Measurements from ENCODE around the gene BCAS3.

The BCAS3 gene

DNA sequence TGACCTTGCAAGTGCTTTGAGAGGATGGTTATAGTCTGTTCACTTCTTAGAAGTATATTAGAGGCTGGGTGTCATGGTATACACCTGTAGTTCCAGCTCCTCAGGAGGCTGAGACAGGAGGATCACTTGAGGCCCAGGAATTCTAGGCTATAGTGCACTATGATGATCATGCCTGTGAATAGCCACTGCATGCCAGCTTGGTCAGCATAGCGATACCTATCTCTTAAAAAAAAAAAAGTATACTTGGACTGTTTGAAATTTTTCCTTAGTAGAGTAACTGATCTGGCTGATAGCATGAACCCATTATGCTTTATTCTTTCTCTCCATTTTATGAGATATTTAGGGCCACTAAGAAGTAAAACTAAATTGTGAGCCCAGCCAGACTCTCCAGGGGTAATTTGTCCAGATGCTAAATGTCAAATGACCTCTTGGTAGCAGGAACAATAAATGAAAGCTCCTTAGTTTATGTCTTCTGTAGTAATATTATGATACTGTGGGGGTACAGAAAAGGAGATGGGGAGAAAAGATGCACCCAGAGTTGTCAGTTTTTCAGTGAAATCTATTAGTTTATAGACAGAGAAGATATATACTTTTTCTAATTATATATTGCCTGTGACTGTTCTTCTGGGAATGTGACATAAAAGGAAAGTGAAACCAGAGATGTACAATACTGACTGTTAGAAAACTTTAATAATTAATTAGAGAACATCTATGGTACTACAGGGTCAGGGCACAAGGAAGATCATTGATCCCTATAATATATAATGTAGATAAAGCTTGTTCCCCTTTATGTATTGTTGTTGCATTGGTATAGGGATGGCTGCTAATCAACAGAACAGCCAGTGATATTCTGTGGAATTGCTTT is 386.7 kb downstream of the BCAS3 start:
- no peak for DNase-seq (ENCODE audit: low read depth in 2 of 2)

DNA sequence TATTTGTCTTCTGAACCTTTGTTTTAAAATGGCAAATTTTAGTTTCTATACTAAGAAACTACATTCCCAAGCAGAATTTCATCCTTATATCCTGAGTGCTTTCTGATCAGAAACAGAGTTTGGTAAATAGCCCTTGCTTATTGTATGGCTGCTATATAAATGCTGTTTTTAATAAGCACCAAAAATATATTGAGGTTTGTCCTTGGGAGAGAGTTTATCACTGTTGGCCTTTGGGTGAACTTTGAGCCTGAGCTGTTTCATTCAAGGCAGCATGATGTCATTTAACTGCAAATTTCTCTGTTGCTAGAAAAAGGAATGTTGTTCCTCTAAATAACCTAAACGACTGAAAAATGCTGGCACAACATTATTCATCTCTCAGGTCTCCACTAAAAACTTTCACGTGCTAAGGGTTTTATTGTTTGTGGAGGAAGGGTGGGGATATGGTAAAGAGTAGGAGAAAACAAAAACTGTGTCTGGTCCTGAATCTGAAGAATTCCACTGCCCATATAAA is 387.7 kb downstream of the BCAS3 start:
- no peak for DNase-seq (ENCODE audit: low read depth in 2 of 2)

DNA sequence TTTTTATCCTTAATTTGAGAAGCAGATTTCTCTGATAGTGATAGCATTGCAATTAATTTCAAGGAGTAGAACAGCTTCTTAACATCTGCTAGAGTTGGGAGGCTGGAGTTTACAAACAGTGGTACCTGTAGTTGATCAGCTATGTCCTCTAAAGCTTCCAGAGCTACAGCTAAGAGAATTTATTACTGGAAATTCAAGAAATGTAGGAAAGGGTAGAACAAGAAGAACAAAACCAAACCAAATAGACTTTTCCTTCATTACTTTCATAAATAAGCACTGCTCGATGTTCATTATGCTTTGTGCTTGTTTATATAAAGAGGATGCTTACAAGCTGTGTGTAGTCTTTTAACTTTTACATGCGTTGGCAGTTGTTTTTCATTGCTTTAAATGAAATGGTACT is 388.4 kb downstream of the BCAS3 start:
- DNase-seq (ENCODE audit: low read depth in 2 of 2), result no peak

DNA sequence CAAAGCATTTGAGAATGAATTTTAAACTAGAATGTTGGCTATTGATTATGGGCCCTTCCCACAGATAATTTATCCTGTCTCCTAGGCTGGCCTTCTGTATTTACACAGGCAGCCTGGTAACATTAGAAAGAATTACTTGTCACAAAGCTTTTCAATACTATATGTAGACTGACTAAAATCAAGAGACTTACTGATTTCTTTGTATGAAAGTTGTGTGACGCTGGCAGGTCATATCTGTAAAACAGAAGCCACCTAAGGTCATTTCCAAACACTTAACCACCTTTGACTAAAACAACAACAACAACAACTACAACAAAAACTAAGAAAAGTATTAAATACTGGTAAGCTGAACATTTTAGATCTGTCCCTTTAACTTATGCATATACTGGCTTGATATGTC is 393.0 kb downstream of the BCAS3 start:
- DNase-seq (ENCODE audit: low read depth in 2 of 2), result no peak

DNA sequence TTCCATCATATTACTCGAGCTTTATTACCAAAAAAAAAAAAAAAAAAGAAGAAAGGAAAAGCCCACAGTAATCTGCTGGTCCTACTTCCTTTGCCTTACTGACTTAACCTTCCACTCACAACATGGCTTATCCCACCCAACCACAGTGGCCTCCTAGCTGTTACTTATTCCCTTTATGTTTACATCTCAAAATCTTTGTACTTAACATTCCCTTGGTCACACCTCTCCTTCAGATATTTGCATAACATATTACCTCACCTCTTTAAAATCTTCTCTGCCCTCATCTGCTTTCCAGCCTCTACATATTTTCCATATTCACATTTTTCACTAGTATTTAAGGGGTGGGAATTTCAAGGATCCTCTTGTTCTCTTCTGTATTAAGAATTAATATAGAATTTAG is 395.0 kb downstream of the BCAS3 start:
- DNase-seq (ENCODE audit: low read depth in 2 of 2), result no peak

DNA sequence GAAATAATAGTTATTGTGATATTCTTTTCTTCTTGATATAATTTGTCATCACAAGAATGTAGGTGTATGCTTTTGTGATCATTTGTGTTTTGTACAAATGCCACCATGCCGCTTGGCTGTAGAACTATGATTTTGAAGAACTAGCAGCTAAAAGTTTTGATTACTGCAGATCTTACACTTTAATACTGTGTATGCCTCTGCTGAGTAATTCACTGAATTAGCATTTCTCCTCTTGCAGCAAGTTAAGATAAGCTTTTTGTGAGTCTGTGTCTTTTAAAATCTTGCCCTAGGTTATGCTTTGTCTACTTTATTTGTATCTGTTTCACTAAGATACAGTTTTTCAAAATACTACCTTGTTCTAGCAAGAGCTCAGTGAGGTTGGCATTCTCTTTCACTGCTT is 395.5 kb downstream of the BCAS3 start:
- no peak for DNase-seq (ENCODE audit: low read depth in 2 of 2)

DNA sequence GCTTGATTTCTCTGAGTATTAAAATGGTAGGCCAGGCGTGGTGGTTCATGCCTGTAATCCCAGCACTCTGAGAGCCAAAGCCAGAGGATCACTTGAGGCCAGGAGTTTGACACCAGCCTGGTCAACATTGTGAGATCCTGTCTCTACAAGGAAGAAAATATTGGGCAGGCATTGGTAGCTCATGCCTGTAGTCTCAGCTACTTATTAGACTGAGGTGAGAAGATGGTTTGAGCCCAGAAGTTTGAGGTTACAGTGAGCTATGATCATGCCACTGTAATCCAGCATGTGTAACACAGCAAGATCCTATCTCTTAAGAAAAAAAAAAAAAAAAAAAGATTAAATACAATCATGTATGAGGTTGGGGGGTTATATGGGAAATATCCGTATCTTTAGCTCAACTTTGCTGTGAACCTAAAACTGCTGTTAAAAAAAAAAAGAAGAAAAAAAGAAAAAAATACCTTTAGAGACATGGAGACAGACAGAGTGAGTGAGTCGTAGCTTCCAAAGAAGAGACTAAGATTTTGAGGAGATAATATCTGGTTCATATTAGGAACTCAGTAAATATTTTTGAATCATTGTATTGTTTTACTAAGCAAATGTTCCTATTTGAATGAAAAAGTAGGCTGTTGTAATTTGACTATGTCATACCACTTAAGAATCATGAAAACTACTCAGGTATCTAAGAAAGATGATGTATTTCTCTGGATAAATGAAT is 396.3 kb downstream of the BCAS3 start:
- no peak for DNase-seq (ENCODE audit: low read depth in 2 of 2)

DNA sequence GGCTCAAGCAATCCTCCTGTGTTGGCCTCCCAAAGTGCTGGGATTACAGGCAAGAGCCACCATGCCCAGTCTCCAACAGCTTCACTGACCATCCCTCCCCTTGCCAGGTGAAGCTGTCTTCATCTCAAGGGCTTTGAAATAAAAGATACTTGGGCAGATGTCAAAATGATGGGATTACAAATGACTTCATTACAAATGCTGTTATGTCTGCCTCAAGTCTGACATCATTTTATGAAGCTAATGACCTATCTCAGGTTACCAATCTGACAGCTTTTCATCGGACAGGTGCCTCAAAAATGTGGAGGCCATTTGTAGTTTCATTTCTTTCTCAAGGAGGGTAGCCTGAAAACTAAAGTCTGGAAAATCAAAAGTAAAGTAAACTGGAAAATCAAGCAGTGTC is 398.3 kb downstream of the BCAS3 start:
- DNase-seq (ENCODE audit: low read depth in 2 of 2), result no peak

DNA sequence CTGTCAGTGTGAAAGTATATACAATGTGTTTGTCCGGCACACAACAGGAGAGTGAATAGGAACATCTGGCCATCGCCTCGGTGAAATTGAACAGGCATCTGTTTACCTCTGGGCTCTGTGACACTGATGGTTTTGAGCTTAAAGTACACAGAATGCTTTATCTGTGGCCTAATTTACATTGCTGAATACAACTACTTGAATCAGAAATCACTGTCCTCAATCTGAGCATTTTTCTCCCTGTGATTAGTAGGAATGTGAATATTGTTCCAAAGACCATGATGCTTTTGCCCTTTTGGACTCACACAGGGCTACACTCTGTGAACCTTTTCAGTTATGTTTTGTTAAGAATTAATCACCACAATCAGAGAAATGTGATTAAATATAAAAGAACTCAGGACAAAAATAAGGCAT is 399.0 kb downstream of the BCAS3 start:
- DNase-seq (ENCODE audit: low read depth in 2 of 2), result no peak

DNA sequence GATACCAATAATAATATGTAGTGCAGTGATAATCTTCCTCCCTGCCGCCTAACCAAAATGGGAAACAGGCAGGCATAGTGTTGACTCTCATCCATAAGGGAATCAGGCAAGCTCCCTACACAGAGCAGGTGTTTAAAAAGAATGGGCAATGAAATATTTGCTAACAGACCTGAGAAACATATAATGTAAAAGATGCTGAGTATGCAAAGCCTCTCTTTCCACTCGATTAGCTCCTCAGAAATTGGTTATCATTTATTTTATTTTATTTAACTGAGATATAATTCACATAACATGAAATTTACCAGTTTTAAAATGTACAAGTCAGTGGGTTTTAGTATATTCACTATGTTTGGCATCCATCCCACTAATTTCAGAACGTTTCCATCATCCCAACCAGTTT is 404.3 kb downstream of the BCAS3 start:
- DNase-seq (ENCODE audit: low read depth in 2 of 2), result no peak

DNA sequence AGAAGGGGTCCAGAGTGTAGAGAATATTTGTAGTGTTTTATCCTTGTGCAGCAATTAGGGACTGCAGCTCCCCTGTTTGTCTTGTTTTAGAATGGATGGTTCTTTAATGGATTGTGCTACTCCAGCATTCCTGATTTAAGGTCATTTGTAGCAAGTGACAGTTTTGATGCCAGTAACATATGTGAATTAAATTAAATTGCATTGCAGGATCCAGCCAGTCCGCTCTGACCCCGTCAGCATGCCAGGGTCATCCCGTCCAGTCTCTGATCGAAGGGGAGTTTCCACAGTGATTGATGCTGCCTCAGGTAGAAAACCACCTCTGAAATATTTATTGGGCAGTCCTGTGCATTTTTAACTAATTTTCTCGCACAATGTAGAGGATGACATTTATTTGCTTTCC is 406.6 kb downstream of the BCAS3 start:
- no peak for DNase-seq (ENCODE audit: low read depth in 2 of 2)

DNA sequence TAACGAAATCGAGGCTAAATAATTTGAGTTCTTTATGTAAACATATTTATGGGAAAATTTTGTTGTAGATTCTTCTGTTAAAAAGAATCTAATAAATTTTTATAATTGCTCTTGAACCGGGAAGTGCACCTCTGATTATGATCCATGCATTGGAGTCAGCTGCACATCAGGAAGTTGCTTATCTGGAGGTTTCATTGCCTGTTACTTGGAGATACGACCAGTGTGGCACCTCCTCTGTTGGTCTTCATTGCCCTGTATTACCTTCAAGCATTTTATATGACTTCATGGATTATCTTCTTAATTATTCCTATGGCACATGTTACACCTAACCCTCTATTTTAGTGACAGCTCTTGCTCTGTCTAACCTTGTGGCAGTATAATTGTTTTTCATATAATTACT is 409.4 kb downstream of the BCAS3 start:
- DNase-seq (ENCODE audit: low read depth in 2 of 2), result no peak

DNA sequence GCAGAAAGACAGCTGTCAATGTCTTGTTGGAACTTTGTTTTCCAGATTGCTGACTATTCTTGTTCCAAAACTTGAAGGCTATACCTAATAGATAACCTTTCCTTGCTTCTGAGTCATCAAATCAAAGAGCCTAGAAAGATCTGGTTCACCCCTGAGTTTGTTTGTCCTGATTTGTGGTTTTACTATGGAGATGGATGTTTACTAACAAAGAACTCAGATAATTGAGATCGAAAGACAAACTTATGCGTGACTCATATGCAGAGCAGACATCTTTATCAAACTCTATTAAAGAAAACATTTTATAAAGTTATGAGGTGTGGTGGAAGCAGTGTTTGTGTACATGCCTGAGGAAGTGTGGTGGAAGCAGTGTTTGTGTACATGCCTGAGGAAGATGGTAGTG is 410.9 kb downstream of the BCAS3 start:
- no peak for DNase-seq (ENCODE audit: low read depth in 2 of 2)

DNA sequence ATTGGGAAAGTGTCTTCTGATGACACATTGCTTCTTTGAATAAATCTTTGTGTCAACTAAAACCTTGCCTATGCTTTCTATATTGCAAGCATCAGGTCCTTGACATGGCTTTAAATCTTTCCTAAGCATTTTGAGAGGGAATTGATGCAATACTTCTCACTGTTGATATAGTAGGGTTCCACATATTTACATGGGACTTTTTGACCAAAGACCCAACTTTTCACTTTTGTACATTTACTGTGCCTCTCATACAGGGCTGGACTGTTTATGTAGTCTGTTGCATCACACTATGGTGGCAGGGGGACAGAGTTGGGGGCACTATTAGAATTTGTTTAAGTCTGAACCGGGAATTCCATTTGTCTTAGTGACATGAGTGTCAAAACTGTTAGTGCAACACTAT is 413.4 kb downstream of the BCAS3 start:
- no peak for DNase-seq (ENCODE audit: low read depth in 2 of 2)

DNA sequence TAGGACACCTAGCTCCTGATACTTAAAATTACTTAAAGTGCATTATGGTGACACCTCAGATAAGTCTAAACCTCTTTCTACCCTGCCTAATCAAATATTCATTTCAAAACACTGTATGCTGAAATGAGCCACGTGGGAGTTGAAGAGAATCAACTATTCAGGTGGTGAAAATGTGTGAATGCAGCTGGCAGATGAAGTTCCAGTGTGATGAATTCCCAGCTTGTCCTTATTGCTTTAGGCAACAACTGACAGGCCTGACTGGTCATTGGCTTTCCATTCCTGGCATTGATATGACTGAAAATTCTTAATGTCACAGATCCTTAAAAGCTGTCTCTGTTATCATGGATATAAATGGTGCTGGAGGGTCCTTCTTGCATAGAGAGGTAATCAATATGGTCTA is 420.1 kb downstream of the BCAS3 start:
- DNase-seq (ENCODE audit: low read depth in 2 of 2), result no peak

DNA sequence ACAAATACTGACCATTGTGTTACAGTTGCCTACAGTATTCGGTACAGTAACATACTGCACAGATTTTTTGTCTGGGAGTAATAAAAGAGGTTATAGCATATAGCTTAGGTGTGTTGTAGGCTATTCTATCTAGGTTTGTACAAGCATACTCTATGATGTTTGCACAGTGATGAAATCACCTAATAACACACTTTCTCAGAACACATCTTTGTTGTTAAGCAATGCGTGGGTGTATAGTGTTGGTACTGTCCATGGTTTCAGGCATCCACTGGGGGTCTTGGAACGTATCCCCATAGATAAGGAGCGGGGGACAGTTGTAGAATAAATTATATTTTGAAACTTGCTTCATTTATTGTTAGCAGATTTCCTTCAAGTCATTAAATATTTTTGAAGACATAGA is 428.7 kb downstream of the BCAS3 start:
- DNase-seq (ENCODE audit: low read depth in 2 of 2), result no peak

DNA sequence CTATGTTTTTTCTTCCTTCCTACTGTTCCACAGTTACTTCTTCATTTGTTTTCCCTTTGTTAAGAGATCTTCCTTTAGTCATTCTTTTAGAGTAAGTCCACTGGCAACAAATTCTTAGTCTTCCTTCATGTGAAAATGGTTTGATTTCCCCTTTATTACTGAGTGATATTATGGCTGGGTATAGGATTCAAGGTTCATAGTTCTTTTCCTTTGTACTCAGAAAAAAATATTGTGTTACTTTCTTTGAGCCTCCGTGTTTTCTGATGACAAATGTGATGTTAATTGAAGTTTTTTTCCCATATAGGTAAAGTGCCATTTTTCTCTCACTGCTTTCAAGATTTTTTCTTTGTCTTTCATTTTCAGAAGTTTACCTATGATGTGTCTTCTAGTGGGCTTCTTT is 438.9 kb downstream of the BCAS3 start:
- no peak for DNase-seq (ENCODE audit: low read depth in 2 of 2)

DNA sequence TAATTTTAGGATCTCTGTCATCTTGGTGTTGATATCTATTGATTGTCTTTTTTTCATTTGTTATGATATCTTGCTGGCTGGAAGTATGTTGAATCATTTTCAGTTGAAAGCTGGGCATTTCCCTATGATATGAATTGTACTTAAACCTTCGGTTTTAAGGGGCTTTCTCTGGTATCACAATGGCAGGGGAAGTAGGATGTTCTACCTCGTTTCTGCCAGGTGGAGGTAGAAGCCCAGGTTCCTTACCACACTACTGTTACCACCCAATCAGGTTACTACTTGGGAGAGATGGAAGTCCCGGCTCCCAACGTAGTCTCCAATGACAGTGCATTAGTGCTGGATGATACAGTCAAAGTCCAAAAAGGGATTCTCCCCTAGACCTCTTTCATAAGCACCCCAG is 440.3 kb downstream of the BCAS3 start:
- no peak for DNase-seq (ENCODE audit: low read depth in 2 of 2)

DNA sequence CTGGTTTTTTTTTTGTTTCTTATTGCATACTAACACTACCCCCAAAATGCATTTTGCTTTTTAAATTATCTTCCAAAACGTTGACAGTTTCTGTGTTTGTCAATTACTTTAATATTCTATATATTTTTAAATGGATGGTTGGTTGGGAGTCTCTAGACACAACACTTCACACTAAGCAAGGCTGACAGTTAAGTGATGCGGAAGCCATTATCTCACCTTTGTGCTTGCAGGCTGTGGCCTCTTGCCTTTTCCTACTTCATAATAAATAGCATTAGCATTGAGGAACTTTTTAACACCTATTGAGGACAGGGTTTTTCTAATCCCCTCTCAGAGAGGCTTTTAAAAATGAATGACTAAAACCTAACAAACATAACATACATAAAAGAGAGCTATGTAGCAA is 441.2 kb downstream of the BCAS3 start:
- no peak for DNase-seq (ENCODE audit: low read depth in 2 of 2)

DNA sequence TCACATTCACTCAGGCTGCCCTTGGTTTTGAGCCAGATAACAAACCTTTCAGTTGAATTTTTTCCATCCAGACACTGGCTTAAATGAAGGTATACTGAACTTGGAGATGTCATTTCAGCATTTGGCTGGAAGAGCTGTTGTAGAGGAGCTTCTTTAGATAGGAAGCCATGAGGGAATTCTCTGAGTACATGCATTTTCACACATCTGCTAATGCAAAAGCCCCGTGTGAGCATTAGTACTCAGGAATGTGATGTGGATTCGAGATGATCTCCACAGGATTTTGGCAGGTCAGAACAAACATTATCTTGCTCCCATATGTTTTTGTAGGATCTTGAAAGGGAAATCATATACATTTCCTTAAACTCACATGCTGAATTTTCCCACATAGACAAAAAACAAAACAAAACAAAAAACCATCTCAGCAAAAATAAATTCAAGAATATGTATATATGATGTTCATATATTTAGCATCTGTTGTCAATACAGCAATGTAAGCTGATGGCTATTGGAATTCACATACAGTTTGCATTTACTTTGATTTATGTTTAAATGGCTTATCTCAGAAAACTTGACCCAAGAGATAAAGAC is 444.8 kb downstream of the BCAS3 start:
- DNase-seq (ENCODE audit: low read depth in 2 of 2), result no peak

DNA sequence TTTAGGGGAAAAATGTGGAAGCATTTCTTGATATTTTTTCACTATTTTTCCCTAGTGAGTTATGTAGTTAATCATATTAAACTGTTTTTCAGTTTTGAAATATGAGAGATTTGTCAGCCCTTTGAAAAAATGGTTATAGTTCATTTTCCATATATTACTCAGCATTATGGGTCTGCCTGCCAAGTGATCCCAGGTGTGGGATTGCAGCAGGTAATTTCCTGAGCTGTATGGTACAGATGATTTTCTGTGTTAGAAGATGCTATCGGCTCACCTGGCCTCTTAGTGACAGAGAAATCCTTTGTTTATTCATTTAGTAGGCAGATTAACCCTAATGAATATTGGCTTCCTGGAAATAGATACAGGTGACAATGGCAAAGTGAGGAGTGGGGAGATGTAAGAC is 446.9 kb downstream of the BCAS3 start:
- no peak for DNase-seq (ENCODE audit: low read depth in 2 of 2)

DNA sequence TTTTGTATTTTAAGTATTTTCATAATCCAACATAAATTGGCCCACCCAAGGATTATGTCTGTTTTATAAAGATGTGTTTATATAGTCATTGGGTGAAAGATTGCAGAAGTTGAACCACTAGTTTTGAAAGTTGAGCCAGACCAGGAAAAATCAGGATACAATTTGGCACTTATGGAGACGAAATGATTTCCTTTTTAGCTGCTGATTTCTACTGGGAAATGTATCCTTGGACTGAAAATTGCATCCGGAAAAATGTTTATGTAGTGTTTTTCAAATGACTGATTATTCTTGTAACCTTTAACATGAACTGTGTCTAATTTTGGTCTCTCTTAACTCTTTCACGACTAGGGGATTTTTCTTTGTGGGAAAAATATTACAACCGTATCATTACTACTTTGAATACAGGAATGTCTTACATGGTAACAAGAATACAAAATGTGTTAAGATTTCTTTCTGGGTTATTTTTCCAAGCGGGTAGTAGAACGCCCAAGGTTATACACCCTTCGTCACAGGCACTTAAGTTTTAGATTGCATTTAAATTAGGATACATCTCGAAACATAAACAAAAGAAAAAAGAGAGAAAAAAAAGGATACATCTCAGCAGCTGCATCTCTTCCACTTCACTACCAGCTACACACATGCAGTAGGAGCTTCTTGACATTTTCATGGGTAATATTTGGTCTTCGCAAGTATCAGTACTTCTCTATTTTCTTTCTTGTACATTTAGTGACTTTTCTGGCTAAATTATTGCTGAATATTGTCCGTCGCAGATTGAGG is 449.0 kb downstream of the BCAS3 start:
- no peak for DNase-seq (ENCODE audit: low read depth in 2 of 2)
